ENCODE results near the gene PSPH. TPM values are rescaled to one million over a fixed set of nuclear protein-coding genes. Genes with fewer than 3 reads are reported as not detected.

The PSPH gene
- total and polyA plus RNA-seq, 9 donors, result 7.5 to 36.9 (median 13.7) TPM

GRCh38 chr7:56063500-56063881 is 12.2 kb upstream of the PSPH start:
- intact Hi-C loops (cut with DNase I), result no loop called here
- TF ChIP-seq CTCF (IDR thresholded peaks at IDR 0.05) (no peak), EP300 (IDR thresholded peaks at IDR 0.05) (no peak), POLR2A (IDR thresholded peaks at IDR 0.05) (no peak)
- Histone ChIP-seq H3K27me3 (no peaks in the 10 kb centered on the region), H3K27ac (peak overlapping the region in 1 of 2 donors; percentile 85), H3K4me1 (ENCODE audit: insufficient read depth) (peaks cover 3% of the 10 kb centered on the region), H3K4me3 (peak overlapping the region; percentile 87), H3K9me3 (no peaks in the 10 kb centered on the region), H3K36me3 (no peaks in the 10 kb centered on the region)
- WGBS, 3 donors, result 44 to 60% (median 51%) methylated on average over 7 of the region's 7 CpGs
- DNase-seq, result no peak

DNA sequence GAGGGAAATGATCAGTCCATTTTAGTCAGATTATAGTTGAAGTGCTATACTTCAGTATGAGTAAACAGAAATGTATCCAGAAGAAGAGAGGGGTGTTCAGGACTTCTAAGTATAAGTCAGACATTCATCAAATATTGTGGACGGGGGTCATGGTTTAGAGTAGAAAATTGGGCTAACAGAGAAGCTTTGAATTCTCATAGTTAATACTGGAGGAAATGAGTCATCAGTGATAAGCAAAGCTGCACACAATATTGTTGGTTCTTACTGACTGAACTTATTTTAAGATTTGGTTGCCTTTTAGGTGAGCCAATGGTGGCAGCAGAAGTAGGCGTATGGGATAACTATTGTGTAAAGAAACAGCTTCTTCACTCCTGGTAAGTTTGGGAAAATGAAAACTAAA is 11.1 kb upstream of the PSPH start:
- WGBS, 3 donors, result 20 to 35% (median 21%) methylated on average over 2 of the region's 2 CpGs
- no peaks in the 10 kb centered on the region for H3K9me3 ChIP-seq
- H3K27ac ChIP-seq, result peak overlapping the region in 1 of 2 donors; percentile 85
- no peak for DNase-seq
- H3K4me1 ChIP-seq (ENCODE audit: insufficient read depth), result peaks cover 3% of the 10 kb centered on the region
- no peak overlapping the region for H3K4me3 ChIP-seq
- intact Hi-C loops (cut with DNase I), result no loop called here
- TF ChIP-seq EP300 (IDR thresholded peaks at IDR 0.05), result no peak
- TF ChIP-seq POLR2A (IDR thresholded peaks at IDR 0.05), result no peak
- TF ChIP-seq CTCF (IDR thresholded peaks at IDR 0.05), result no peak
- no peaks in the 10 kb centered on the region for H3K27me3 ChIP-seq
- no peaks in the 10 kb centered on the region for H3K36me3 ChIP-seq

DNA sequence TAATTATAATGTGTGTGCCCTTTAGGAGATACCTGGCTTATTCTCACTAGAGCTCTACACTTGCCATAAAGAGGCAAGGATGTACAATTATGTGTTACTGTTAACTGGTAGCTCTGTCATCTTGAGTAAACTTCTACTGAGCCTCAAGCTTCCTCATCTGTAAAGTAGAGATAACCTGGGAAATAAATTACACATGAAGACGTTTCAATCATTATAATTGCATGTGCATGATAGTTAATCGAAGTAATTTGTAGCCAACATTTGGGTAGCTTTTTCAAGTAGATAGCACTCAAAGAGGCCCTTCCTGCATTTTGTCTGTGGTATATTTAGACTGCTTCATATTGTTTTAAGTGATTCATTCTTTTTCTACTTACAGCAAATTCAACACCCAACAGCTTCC is 2.7 kb upstream of the PSPH start:
- Histone ChIP-seq H3K9me3 (no peaks in the 10 kb centered on the region), H3K4me1 (ENCODE audit: insufficient read depth) (peaks cover 12% of the 10 kb centered on the region), H3K27me3 (no peaks in the 10 kb centered on the region), H3K36me3 (no peaks in the 10 kb centered on the region), H3K27ac (no peak overlapping the region), H3K4me3 (no peak overlapping the region)
- TF ChIP-seq POLR2A (IDR thresholded peaks at IDR 0.05) (no peak), EP300 (IDR thresholded peaks at IDR 0.05) (no peak), CTCF (IDR thresholded peaks at IDR 0.05) (no peak)
- DNase-seq, result no peak
- 70 to 84% (median 76%) methylated on average over 2 of the region's 2 CpGs for whole genome bisulfite sequencing, 3 donors
- intact Hi-C loops (cut with DNase I), result no loop called here

GRCh38 chr7:56053379-56053778 is 2.1 kb upstream of the PSPH start:
- no peaks in the 10 kb centered on the region for H3K36me3 ChIP-seq
- 81 to 84% (median 83%) methylated on average over 9 of the region's 9 CpGs for WGBS, 3 donors

More at GRCh38 chr7:56053379-56053778, 2.1 kb upstream of the PSPH start:
- intact Hi-C loops (cut with DNase I), result no loop called here
- Histone ChIP-seq H3K27ac (no peak overlapping the region), H3K27me3 (no peaks in the 10 kb centered on the region), H3K4me1 (ENCODE audit: insufficient read depth) (peaks cover 12% of the 10 kb centered on the region), H3K9me3 (no peaks in the 10 kb centered on the region), H3K4me3 (no peak overlapping the region)
- DNase-seq, result no peak
- TF ChIP-seq EP300 (IDR thresholded peaks at IDR 0.05), result no peak
- no peak for TF ChIP-seq POLR2A (IDR thresholded peaks at IDR 0.05)
- TF ChIP-seq CTCF (IDR thresholded peaks at IDR 0.05), result no peak

Data from ovary (tissue), 9 donors.